ENCODE data around the gene NRAP. TPM values are rescaled to one million over a fixed set of nuclear protein-coding genes. Genes with fewer than 3 reads are reported as not detected.

The NRAP gene
- polyA plus RNA-seq, 4 donors = 0.04 TPM; not detected in 3

DNA sequence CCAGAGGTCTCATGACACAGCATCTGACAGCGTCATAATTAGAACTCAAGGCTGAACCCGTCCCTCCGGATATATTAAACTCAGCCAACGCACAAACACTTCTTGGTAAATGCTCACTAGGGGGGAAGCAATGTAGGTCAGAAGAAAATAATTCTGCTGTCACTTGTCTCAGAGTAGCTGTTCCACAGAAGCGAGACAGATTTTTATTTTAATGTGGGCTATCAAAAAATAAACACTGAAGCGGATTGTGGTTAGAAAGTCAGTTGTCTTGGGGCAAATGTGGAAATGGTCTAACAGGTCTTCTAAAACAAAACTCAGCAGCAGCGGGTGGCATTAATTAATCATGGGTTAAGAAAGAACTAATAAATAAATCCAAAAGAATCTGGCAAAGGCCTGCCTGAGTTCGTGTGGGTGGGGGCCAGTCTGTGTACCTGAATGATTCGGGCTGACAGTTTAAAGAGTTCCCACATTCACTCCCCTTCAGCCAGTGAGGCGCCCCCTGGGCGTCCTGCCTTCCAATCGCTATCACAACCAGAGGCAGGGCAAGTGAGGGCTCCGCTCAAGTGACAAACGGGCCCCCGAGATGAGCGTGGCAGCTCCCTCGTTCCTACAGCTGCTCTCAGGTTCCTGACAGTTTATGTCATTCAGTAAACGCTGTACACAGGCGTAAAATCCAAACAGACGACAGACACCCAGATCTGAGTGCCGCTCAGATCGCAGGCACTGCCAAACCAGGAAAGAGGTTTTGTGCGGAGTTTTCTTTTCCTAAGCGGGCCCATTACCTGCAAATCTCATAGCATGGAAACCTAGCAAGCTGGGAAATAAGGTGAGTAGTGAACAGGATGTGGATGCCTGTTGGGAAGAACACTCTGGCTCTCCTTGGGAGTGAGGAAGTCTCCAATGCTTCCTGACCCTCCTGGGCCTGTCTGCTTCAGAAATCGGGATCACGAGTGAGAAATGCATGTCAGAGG lies 52.9 kb downstream of the NRAP start:
- no peak for DNase-seq (ENCODE audit: low read depth in 4 of 4, low spot score in 3 of 4)

- DNase-seq (ENCODE audit: low read depth in 4 of 4, low spot score in 3 of 4) = no peak
Measured at GRCh38 chr10:113609704-113610108, 54.1 kb downstream of the NRAP start.

DNA sequence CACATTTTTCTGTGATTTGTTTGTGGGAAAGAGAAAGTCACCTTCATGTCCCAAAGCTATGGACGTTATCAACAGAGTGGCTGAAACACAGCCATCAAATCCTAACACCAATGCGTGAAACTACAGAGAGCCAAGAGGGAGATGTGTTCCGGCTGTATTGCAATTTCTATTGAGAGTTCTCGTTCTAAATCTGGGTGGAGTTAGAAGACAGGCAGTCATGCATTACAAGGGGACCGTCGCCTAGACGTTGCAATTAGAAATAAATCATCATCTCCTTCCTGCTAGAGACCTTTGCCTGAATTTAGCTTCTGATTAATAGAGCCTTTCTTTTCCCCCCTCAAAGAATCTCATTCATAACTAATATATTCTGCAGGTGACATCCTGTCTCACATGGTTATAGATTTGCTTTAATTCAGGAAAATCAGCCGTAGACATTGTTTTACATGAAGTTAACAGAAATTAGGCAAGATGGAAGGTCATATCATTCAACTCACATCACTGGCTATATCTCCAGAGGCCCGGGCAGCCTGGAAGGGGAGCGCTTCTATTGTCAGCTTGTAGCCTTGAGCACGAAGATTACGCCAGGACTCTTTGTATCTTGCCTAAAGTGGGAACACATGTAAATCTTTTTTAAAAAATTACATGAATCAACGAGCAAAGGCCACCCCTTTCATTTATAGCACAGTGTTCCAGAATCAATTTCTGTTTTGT lies 58.4 kb downstream of the NRAP start:
- DNase-seq (ENCODE audit: low read depth in 4 of 4, low spot score in 3 of 4) = no peak

DNA sequence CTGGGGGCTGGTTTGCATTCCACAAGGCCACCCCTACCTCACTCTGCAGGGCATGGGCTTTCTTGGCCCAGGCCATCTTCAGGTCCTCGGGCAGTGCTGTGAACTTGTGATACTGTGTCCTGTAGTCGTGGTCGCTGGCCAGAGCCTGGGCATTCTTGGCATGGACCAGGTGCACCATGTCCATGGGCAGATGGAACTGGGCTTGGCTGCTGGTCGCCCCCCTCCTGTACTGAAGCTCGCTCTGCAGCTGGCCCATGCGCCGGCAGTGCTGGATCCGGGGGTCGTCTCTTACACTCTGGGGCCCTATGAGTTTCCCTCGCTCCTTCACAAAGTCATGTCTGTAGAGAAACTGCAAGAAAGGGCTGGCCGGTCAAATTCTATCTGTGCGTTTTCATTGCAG lies 59.3 kb downstream of the NRAP start:
- DNase-seq (ENCODE audit: low read depth in 4 of 4, low spot score in 3 of 4) = no peak

DNA sequence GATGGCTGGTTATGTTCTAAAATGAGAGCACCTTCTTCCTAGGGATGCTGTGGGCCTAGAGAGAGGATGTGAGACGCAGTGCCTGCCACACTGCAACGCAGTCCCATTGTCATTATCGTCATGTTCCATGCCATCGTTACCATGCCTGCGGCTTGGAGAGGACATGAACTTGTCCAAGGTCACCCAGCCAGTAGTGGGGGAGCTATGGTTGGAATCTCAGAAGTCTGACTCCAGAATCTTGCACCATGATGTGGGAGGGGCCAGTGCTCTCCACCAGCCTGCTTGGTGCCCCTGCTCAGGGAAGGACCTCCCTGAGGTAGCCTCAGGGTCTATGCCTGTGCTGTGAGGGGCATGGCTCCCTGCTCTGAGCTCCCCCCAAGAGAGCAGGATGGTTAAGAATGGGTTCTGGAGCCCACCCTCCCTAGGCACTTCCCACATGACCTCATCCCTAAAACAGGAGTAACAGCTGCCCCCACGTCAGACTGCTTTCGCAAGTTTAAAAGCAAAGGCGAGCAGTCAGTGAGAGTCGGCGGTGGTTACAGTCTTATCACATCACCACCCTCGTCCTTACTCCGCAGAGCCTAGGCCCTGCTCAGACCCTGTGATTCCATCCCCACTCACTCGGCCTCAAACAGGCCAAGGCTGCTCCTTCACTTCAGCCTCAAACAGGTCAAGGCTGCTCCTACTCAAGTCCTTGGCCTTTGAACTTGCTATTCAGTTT lies 60.6 kb downstream of the NRAP start:
- DNase-seq (ENCODE audit: low read depth in 4 of 4, low spot score in 3 of 4) = no peak

- no peak for DNase-seq (ENCODE audit: low read depth in 4 of 4, low spot score in 3 of 4)
Measured at GRCh38 chr10:113600569-113600968, 63.3 kb downstream of the NRAP start.

GRCh38 chr10:113594652-113595051 lies 69.2 kb downstream of the NRAP start:
- DNase-seq (ENCODE audit: low read depth in 4 of 4, low spot score in 3 of 4) = no peak

GRCh38 chr10:113592380-113592779 lies 71.5 kb downstream of the NRAP start:
- no peak for DNase-seq (ENCODE audit: low read depth in 4 of 4, low spot score in 3 of 4)

DNA sequence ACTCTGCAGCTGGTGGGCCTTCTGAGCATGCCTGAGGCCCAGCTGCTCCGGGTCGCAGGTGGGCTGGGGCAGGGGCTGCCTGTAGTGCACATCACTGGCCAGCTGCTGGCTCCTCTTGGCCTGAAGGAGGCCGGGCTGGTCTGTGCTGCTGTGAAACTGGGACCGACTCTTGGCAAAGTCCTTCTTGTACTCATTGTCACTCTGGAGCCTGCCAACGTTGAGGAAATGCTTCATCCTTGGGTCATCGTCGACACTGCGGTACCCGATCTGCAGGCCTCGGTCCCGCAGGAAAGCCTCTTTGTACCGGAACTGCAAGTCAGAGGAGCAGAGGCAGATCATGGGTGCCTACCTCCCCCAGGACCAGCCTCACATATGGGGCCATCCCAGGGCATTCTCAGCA lies 73.3 kb downstream of the NRAP start:
- no peak for DNase-seq (ENCODE audit: low read depth in 4 of 4, low spot score in 3 of 4)

DNA sequence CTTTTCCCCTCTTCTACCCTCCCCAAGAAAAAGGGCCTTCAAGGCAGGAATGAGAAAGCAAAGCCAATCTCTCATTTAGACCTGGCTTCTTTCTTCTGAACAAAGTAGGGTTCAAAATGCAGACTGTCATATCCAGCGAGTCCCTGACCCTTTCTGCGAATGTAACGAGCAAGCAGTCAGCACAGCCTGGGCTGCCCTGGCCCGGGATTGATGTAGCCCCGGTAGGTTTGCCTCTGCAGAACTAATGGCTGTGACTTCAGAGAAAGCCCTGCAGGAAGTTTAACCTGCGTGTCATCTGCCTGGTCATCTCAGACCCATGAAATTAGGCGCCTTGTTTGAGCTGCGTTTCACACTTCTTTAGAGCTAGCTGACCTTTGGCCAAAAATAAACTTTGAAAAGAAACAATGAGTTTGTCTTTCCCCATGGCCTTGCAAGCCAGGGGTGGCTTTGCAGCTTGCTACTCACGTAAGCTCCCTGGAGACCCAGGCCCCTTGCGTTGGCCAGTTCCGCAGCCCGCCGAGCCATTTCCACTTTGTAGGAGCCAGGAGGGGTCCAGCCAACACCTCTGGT lies 74.6 kb downstream of the NRAP start:
- no peak for DNase-seq (ENCODE audit: low read depth in 4 of 4, low spot score in 3 of 4)

GRCh38 chr10:113585949-113586348 lies 77.9 kb downstream of the NRAP start:
- DNase-seq (ENCODE audit: low read depth in 4 of 4, low spot score in 3 of 4) = no peak

- no peak for DNase-seq (ENCODE audit: low read depth in 4 of 4, low spot score in 3 of 4)
Measured at GRCh38 chr10:113583571-113583970, 80.3 kb downstream of the NRAP start.

GRCh38 chr10:113581092-113581491 lies 82.7 kb downstream of the NRAP start:
- no peak for DNase-seq (ENCODE audit: low read depth in 4 of 4, low spot score in 3 of 4)

- no peak for DNase-seq (ENCODE audit: low read depth in 4 of 4, low spot score in 3 of 4)
Measured at GRCh38 chr10:113578773-113579172, 85.1 kb downstream of the NRAP start.

- no peak for DNase-seq (ENCODE audit: low read depth in 4 of 4, low spot score in 3 of 4)
Measured at GRCh38 chr10:113576852-113577251, 87.0 kb downstream of the NRAP start.

DNA sequence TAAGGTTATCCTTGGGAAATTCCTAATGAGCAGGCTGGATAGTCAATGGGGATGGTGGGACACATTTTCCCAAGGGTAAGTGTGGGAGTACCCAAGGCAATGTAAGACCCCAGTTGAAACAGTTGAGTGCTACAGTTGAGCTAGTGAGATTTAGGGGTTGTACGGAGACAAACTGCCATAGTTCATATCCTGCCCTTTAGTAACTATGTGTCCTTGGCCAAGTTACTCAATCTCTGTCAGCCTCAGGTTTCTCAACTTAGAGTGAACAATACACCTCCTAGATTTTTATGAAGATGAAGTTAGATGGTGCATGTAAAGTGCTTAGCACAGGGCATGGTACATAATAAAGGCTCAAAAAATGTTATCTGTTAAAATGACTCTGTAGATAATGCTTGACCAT lies 90.5 kb downstream of the NRAP start:
- DNase-seq (ENCODE audit: low read depth in 4 of 4, low spot score in 3 of 4) = no peak

DNA sequence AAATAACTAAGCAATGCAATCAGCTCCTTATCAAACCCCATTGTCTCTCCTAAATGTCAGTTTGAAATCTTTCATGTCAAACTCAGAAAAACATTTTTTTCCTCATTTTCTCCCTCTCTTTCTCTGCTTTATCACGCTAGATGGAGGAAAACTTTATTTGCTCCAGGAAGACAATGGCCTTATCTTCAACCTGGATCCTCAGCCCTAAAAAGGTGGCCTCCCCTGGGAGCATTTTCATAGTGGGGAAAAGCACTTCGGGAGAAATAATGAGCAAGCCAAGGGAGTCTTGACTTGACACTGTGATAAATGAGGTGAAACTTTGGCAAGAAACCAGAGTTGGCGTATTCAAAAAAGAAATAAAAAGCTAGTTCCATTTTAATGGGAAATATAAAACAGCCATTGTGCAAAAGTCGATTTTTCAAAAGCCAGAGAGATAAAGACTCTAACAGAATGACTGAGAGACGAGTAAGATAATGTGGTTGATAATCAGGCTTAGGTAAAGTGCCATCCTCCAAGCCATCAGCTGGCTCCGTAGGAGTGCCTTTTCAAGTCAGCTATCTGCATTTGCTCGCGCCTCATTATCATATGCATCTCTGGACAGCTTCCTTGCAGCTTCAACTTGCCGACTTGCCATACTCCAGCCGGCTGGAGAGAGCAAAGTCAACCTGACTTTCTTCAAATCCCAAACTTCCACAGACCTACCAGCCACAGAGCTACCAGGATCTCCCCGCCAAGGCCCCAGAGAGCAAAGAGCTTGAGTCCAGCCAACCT lies 91.1 kb downstream of the NRAP start:
- no peak for DNase-seq (ENCODE audit: low read depth in 4 of 4, low spot score in 3 of 4)

DNA sequence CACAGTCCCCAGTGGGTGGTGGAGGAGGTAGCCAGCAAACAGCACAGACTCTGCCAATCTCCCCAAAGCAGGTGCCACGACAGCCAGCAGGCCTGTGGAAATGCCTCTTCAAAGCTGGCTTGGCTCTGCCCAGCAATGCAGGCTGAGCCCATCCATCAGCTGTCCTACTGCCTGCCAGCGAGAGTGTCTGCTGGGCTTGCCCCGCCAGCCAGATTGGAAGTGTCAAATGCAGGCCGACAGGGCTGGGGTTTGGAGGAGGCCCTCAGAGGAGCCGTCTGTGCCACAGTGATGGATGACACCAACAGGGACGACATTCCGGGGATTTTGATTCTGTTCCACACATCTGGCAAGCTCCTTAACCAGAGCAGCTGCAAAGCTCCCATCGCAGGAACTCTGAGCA lies 94.3 kb downstream of the NRAP start:
- DNase-seq (ENCODE audit: low read depth in 4 of 4, low spot score in 3 of 4) = no peak

GRCh38 chr10:113566888-113567287 lies 97.0 kb downstream of the NRAP start:
- no peak for DNase-seq (ENCODE audit: low read depth in 4 of 4, low spot score in 3 of 4)

DNA sequence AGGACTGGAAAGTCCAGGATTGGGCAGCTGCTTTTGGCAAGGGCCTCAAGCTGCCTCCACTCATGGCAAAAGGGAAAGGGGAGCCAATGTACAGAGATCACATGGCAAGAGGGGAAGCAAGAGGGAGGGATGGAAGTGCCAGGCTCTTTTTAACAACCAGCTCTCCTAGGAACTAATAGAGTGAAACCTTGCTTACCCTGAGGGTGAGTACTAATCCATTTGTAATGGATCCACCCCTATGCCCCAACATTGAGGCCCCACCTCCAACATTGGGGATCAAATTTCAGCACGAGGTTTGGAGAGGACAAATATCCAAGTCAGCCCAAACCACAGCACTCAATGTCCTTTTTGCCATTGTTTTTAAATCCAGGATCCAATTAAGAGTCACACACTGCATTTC lies 98.5 kb downstream of the NRAP start:
- no peak for DNase-seq (ENCODE audit: low read depth in 4 of 4, low spot score in 3 of 4)

All from left renal pelvis (tissue), 4 donors.